LNCaP clone FGC (cell line): ENCODE data around the gene SLC16A5.

Experiments used
- DNase-seq: peaks from one replicate; pipeline ENCODE4 v3.0.0-alpha.2; 2011; ENCODE audit warnings: low read depth
- H3K4me3 ChIP-seq: 2 replicates; pipeline ENCODE4 v1.5.1; 2011; ENCODE audit warnings: mild to moderate bottlenecking, low read depth, low read length, control low read depth
- CTCF ChIP-seq: IDR thresholded peaks from 2 replicates; pipeline ENCODE4 v1.5.1; 2012; ENCODE audit warnings: mild to moderate bottlenecking; ENCODE audit not compliant: control insufficient read depth, insufficient read depth; ENCODE audit errors: extremely low read depth

The SLC16A5 gene

GRCh38 chr17:75088465-75089417 is 987 bp downstream of the SLC16A5 start:
- no peak for TF ChIP-seq CTCF
- DNase-seq: no peak
- H3K4me3 ChIP-seq: no peak overlapping the region

DNA sequence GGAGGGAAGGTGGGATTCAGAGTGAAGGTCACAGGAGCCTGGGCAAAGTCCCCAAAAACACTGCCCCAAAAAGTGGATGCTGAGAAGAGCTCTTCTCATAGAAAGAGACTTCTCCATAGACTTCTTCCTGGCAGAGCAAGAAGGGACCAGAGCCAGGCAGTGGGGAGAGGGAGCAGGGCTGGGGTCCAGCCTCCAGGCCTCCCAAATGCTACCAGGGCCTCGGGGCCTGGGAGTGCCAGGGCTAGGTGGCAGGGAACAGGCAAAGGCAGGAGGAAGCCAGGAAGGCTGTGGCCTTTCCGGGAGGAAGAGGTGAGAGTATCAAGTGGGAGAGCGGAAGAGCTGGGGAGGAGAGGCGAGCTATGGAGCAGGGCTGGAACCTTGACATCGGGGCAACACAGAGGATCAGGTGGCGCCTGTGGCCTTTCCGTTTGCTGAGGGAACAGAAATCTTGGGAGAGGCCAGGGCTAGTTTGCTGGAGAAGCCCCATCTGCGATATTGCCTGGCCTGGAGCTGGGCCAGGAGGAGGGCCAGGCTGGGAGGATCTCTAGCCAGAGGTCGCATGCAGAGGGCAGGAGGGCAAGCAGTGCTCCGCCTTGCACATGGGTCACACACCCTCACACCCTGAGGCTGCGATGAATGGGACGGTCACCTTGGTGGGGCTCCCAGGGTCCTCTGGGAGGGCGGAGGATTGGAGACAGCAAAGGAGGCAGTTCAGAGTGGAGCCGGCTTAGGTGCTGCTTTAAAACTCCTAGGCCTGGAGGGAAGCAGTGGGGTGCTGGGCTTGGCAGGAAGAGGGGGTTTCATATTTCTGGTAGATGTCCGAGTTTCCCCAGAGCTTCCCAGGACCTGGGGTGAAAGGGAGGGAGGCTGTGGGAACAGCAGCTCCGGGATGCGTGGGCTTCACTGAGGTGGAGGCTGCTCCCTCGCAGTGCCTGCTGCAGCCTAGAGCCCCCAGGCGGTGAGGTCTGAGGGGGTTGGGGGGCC is 3.4 kb downstream of the SLC16A5 start:
- no peak for DNase-seq
- TF ChIP-seq CTCF: no peak
- no peak overlapping the region for H3K4me3 ChIP-seq

DNA sequence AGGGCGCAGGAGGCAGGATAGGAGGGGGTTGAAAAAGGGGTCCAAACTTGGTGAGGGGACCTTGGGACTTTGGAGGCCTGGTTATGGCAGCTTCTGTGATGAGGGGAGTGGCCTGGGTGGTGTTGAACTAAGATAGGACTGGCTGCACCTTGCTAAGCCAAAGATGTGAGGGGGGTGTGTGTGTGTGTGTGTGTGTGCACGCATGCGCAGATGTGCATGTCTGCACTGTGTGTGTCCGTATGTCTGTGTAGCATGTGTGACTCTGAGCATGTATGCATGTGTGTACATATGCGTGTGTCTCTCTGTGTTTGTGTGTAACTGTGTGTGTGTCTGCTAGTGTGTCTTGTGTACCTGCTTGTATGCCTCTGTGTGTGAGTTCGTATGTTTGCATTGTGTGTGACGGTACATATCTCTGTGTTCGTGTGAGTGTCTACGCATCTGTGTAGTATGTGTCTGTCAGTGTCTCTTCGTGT is 4.1 kb downstream of the SLC16A5 start:
- no peak overlapping the region for H3K4me3 ChIP-seq
- no peak for DNase-seq

DNA sequence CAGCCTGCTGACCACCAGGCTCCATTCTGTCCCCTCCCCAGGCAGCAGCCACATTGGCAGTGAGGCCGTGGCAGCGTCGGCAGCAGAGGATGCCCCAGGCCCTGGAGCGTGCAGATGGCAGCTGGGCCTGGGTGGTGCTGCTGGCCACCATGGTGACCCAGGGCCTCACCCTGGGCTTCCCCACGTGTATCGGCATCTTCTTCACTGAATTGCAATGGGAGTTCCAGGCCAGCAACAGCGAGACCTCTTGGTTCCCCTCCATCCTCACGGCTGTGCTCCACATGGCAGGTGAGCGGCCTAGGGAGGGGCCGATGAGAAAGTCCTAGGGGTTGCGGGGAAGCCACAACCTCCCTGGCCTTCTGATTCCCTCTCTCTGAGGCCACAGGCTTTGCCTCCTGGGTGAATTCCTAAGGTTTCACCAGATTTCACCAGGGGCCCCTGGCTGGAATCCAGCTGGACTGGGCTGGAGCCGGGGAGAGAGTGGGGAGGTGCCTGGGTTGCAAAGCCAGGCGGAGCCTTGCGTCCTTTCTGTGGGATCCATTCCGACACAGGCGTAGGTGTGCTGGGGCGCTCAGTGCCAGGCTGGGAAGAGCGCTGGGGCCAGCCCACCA is 5.9 kb downstream of the SLC16A5 start:
- no peak overlapping the region for H3K4me3 ChIP-seq
- no peak for DNase-seq
- no peak for TF ChIP-seq CTCF

More for the DNA sequence above, 4.1 kb downstream of the SLC16A5 start:
- no peak for TF ChIP-seq CTCF

- no peak overlapping the region for H3K4me3 ChIP-seq
- TF ChIP-seq CTCF: no peak
- no peak for DNase-seq
Observed at GRCh38 chr17:75094871-75095399, 7.2 kb downstream of the SLC16A5 start.

DNA sequence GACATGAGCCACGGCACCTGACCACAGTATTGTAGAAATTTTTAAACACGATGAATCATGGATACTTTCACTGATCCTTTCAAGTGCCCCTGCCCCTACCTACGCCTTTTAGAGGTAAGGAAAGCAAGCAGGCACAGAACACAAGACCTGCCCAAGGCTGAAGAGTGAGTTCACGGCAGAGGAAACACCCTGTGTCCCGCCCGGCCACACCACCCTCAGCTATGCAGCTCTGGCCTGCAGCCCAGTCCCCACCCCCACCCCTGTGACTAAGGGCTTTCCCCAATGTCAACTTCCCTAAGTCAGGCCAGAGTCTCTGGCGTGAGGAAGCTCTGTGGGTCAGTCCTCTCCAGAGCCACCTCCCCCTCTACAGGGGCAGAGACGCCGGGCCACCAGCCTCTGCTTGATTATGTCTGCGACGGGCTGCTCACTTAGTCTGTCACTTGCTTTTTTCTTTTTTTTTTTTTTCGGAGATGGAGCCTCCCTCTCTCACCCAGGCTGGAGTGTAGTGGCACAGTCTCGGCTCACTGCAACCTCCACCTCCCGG is 8.4 kb downstream of the SLC16A5 start:
- no peak for TF ChIP-seq CTCF
- DNase-seq: no peak
- H3K4me3 ChIP-seq: no peak overlapping the region
